ENCODE data around the gene ERCC6. TPM values are rescaled to one million over a fixed set of nuclear protein-coding genes. Genes with fewer than 3 reads are reported as not detected.

The ERCC6 gene
- total and polyA plus RNA-seq, 12 donors, result 3.7 to 27.9 (median 16.8) TPM

GRCh38 chr10:49564461-49565009 is 25.6 kb upstream of the ERCC6 start:
- TF ChIP-seq POLR2A (IDR thresholded peaks at IDR 0.05) (no peak), CTCF (IDR thresholded peaks at IDR 0.05) (no peak)

GRCh38 chr10:49562893-49563292 is 24.0 kb upstream of the ERCC6 start:
- intact Hi-C loops (cut with DNase I), result no loop called here
- TF ChIP-seq POLR2A (IDR thresholded peaks at IDR 0.05) (no peak), CTCF (IDR thresholded peaks at IDR 0.05) (no peak)
- WGBS, 4 donors, result 67 to 87% (median 69%) methylated on average over 1 of the region's 1 CpG
- Histone ChIP-seq H3K27me3 (no peaks in the 10 kb centered on the region), H3K27ac (no peak overlapping the region), H3K36me3 (replicated peaks in 1 of 2) (no peaks in the 10 kb centered on the region), H3K4me1 (replicated peaks in 1 of 2) (no peaks in the 10 kb centered on the region), H3K9me3 (replicated peaks in 1 of 3) (no peaks in the 10 kb centered on the region), H3K4me3 (no peak overlapping the region)
- no peak for DNase-seq

More at GRCh38 chr10:49564461-49565009, 25.6 kb upstream of the ERCC6 start:
- H3K9me3 ChIP-seq (replicated peaks in 1 of 3), result no peaks in the 10 kb centered on the region
- no peak overlapping the region for H3K4me3 ChIP-seq
- no peaks in the 10 kb centered on the region for H3K4me1 ChIP-seq (replicated peaks in 1 of 2)
- WGBS, 4 donors, result 78 to 93% (median 80%) methylated on average over 4 of the region's 4 CpGs
- H3K27me3 ChIP-seq, result no peaks in the 10 kb centered on the region
- intact Hi-C loops (cut with DNase I), result no loop called here
- no peak for DNase-seq
- H3K27ac ChIP-seq, result no peak overlapping the region
- no peaks in the 10 kb centered on the region for H3K36me3 ChIP-seq (replicated peaks in 1 of 2)

- intact Hi-C loops (cut with DNase I), result no loop called here
- no peaks in the 10 kb centered on the region for H3K27me3 ChIP-seq
- H3K27ac ChIP-seq, result no peak overlapping the region
- H3K4me1 ChIP-seq (replicated peaks in 1 of 2), result no peaks in the 10 kb centered on the region
- no peaks in the 10 kb centered on the region for H3K9me3 ChIP-seq (replicated peaks in 1 of 3)
- TF ChIP-seq CTCF (IDR thresholded peaks at IDR 0.05), result no peak
- H3K36me3 ChIP-seq (replicated peaks in 1 of 2), result no peaks in the 10 kb centered on the region
- DNase-seq, result no peak
- WGBS, 4 donors, result 41 to 54% (median 43%) methylated on average over 2 of the region's 2 CpGs
- H3K4me3 ChIP-seq, result no peak overlapping the region
Observed at GRCh38 chr10:49560526-49560925, 21.6 kb upstream of the ERCC6 start.

GRCh38 chr10:49559476-49559875 is 20.6 kb upstream of the ERCC6 start:
- H3K27ac ChIP-seq, result no peak overlapping the region
- intact Hi-C loops (cut with DNase I), result no loop called here
- H3K27me3 ChIP-seq, result no peaks in the 10 kb centered on the region
- H3K4me1 ChIP-seq (replicated peaks in 1 of 2), result no peaks in the 10 kb centered on the region
- H3K4me3 ChIP-seq, result no peak overlapping the region
- 18 to 38% (median 25%) methylated on average over 1 of the region's 1 CpG for WGBS, 4 donors
- no peaks in the 10 kb centered on the region for H3K36me3 ChIP-seq (replicated peaks in 1 of 2)
- DNase-seq, result no peak
- no peaks in the 10 kb centered on the region for H3K9me3 ChIP-seq (replicated peaks in 1 of 3)
- TF ChIP-seq CTCF (IDR thresholded peaks at IDR 0.05) (no peak), POLR2A (IDR thresholded peaks at IDR 0.05) (no peak)
